Measurements from ENCODE around the gene ASB7. TPM values are rescaled to one million over a fixed set of nuclear protein-coding genes. Genes with fewer than 3 reads are reported as not detected.

The ASB7 gene
- total RNA-seq, 4 donors from 2014 or later: 5.4 to 15.8 (median 9.6) TPM

- 50 to 58% methylated on average over 3 of the region's 3 CpGs for WGBS, 2 donors
- no peak for DNase-seq (ENCODE audit: low spot score in 2 of 2)
- intact Hi-C loops (cut with DNase I; ENCODE audit: low total_unique reads): loop anchor here (5.0 kb wide), 1 partner anchor 384 kb away; no protein-coding TSS in a partner anchor
Measured at GRCh38 chr15:100628746-100629145, 26.4 kb downstream of the ASB7 start.

GRCh38 chr15:100631831-100632230, 29.4 kb downstream of the ASB7 start:
- WGBS, 2 donors: 92 to 94% methylated on average over 10 of the region's 10 CpGs
- TF ChIP-seq POLR2A (IDR thresholded peaks at IDR 0.05): no peak
- TF ChIP-seq, protein P1, sequence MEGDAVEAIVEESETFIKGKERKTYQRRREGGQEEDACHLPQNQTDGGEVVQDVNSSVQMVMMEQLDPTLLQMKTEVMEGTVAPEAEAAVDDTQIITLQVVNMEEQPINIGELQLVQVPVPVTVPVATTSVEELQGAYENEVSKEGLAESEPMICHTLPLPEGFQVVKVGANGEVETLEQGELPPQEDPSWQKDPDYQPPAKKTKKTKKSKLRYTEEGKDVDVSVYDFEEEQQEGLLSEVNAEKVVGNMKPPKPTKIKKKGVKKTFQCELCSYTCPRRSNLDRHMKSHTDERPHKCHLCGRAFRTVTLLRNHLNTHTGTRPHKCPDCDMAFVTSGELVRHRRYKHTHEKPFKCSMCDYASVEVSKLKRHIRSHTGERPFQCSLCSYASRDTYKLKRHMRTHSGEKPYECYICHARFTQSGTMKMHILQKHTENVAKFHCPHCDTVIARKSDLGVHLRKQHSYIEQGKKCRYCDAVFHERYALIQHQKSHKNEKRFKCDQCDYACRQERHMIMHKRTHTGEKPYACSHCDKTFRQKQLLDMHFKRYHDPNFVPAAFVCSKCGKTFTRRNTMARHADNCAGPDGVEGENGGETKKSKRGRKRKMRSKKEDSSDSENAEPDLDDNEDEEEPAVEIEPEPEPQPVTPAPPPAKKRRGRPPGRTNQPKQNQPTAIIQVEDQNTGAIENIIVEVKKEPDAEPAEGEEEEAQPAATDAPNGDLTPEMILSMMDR (IDR thresholded peaks at IDR 0.05): no peak
- no peak for DNase-seq (ENCODE audit: low spot score in 2 of 2)
- H3K4me3 ChIP-seq (ENCODE audit: low read depth, poor library complexity, severe bottlenecking): no peak overlapping the region
- intact Hi-C loops (cut with DNase I; ENCODE audit: low total_unique reads): loop anchor here (5.0 kb wide), 1 partner anchor 240 kb away; no protein-coding TSS in a partner anchor

More at GRCh38 chr15:100628746-100629145, 26.4 kb downstream of the ASB7 start:
- no peak overlapping the region for H3K4me3 ChIP-seq (ENCODE audit: low read depth, poor library complexity, severe bottlenecking)
- TF ChIP-seq POLR2A (IDR thresholded peaks at IDR 0.05): no peak
- TF ChIP-seq, protein P1 (IDR thresholded peaks at IDR 0.05): no peak

GRCh38 chr15:100633763-100634075, 31.3 kb downstream of the ASB7 start:
- 76 to 86% methylated on average over 1 of the region's 1 CpG for WGBS, 2 donors
- H3K4me3 ChIP-seq (ENCODE audit: low read depth, poor library complexity, severe bottlenecking): no peak overlapping the region
- DNase-seq (ENCODE audit: low spot score in 2 of 2): no peak
- intact Hi-C loops (cut with DNase I; ENCODE audit: low total_unique reads): loop anchor here (5.0 kb wide), 1 partner anchor 239 kb away; no protein-coding TSS in a partner anchor
- TF ChIP-seq POLR2A (IDR thresholded peaks at IDR 0.05): no peak
- TF ChIP-seq, protein P1 (IDR thresholded peaks at IDR 0.05): no peak

- TF ChIP-seq, protein P1 (IDR thresholded peaks at IDR 0.05): no peak
- TF ChIP-seq POLR2A (IDR thresholded peaks at IDR 0.05): no peak
- no peak for DNase-seq (ENCODE audit: low spot score in 2 of 2)
- intact Hi-C loops (cut with DNase I; ENCODE audit: low total_unique reads): no loop called here
- 71 to 73% methylated on average over 11 of the region's 11 CpGs for WGBS, 2 donors
- no peak overlapping the region for H3K4me3 ChIP-seq (ENCODE audit: low read depth, poor library complexity, severe bottlenecking)
Measured at GRCh38 chr15:100635406-100636071, 33.1 kb downstream of the ASB7 start.

DNA sequence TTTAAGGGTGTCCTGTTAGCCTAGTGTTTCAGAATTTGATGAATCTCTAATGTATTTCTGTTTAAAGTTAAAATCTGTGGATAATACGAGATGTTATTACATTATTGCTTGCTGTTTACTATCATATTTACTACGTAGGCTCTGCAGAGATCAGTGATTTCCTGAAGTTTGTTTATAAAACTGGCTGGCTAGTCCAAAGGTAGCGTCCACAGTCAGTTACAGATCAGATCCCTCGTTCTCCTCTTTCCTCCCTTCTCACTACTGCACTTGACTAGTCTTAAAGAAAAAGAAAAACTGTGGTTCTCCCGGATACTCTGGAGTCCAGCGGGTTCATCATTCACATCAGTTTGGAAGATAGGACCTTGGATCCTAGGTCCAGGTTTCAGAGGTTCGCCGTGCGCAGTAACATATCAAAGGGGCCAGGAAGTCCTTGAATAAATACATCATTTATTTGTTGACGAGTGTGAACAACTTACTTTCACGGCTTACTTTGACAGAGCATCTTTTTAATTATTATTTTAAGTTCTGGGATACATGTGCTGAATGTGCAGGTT, 35.9 kb downstream of the ASB7 start:
- TF ChIP-seq, protein P1 (IDR thresholded peaks at IDR 0.05): no peak
- TF ChIP-seq POLR2A (IDR thresholded peaks at IDR 0.05): no peak
- no peak for DNase-seq (ENCODE audit: low spot score in 2 of 2)
- 96% methylated on average over 11 of the region's 11 CpGs for WGBS, 2 donors
- H3K4me3 ChIP-seq (ENCODE audit: low read depth, poor library complexity, severe bottlenecking): no peak overlapping the region
- intact Hi-C loops (cut with DNase I; ENCODE audit: low total_unique reads): no loop called here

All from lower leg skin (tissue), 4 donors.